SHP77 treated with DMSO at 0.1 percent for 48 hours (cell line): Measurements from ENCODE around the gene NXPH1.

Experiments
- DNase-seq: peaks from one replicate; lab custom pipeline; 2025; lab: John Stamatoyannopoulos, UW

The NXPH1 gene

GRCh38 chr7:8597565-8597964, 164.2 kb downstream of the NXPH1 start:
- DNase-seq = peak; percentile 42

DNA sequence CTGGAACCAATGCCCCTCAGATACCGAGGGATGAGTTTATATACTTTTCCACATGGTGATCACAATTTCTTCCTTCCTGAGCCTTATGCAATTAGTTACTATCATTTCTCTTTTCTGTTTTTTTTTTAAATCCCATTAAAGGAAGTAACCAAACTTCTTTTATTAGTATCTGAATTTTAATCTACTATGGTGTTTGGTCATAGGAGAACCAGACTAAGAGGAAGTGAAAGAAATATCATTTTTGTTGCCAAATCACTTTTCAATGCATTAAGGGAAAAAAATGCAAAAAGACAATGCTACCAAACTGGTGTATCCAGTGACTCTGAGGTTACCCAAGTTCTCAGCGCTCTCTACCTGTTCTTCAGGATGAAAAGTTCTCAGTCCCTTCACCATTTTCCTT, 167.7 kb downstream of the NXPH1 start:
- no peak for DNase-seq

GRCh38 chr7:8605221-8605620, 171.8 kb downstream of the NXPH1 start:
- DNase-seq = peak; percentile 54

GRCh38 chr7:8612584-8612983, 179.2 kb downstream of the NXPH1 start:
- no peak for DNase-seq

GRCh38 chr7:8613191-8613590, 179.8 kb downstream of the NXPH1 start:
- DNase-seq = no peak

DNA sequence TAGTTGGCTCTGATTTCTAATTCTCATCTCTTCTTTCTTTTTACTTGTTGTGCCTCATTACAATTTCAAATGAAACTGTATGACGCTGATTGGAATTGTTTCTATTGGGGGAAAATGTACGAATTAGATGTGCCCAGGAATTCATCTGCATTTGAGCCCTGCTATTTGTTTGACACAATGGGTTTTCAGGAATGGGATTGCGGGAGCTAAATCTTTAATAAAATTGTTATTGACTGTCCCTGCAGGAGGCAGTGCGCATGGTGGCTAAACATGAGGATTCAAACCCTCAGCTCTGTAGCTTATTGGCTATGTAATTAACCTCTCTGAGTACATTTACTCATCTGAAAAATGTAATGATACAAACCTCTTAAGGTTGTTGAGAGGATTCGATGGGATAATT, 181.6 kb downstream of the NXPH1 start:
- no peak for DNase-seq

DNA sequence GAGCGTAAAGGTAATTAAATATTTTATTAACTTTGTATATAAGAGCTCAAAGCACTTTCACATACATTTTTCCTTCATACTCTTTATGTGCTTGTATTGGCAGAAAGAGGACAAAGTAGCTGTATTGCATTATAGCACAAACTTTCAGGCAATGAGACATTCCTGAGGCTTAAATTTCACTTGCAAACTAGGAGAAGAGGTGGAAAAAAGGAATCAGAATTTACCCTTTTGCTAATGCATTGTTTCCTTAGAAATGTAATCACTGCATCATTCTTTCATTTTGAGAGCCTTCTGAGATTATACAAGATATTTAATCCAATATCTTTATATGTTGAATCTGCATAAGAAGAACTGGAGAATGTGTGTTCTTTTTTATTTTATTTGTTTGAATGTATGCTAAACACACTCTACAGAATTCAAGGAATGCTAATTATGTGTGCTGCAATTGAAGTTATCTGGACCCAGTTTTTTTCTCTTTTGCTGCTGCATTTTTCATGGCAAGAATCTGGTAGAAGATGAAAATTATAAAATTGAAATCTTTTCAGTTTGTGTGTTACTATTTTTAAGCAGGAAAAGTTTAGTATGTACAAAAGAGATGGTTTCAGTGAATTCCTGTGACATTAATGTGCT, 185.1 kb downstream of the NXPH1 start:
- DNase-seq = no peak

DNA sequence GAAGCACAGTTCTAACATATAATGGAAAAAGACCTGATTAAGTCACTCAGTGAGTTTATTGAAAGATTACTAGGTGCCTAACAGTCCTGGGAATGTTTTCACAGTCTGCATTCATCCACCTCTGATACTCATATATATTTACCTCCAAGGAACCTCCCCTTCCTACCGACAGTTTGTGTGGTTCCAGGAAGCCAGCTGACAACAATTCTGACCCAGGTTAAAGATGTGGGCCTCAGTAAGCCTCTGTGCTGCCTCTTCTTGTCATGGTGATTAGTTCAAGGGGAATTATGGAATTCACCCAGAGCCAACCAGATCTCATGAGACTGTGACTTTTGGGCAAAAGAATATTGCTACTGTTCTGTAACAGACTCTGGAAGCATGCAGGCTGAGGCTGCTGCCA, 186.8 kb downstream of the NXPH1 start:
- DNase-seq = no peak

GRCh38 chr7:8625612-8626011, 192.2 kb downstream of the NXPH1 start:
- no peak for DNase-seq

- DNase-seq = peak; percentile 25
Observed at GRCh38 chr7:8627325-8627724, 193.9 kb downstream of the NXPH1 start.

GRCh38 chr7:8628656-8629055, 195.2 kb downstream of the NXPH1 start:
- DNase-seq = no peak

GRCh38 chr7:8629504-8629903, 196.1 kb downstream of the NXPH1 start:
- DNase-seq = no peak

DNA sequence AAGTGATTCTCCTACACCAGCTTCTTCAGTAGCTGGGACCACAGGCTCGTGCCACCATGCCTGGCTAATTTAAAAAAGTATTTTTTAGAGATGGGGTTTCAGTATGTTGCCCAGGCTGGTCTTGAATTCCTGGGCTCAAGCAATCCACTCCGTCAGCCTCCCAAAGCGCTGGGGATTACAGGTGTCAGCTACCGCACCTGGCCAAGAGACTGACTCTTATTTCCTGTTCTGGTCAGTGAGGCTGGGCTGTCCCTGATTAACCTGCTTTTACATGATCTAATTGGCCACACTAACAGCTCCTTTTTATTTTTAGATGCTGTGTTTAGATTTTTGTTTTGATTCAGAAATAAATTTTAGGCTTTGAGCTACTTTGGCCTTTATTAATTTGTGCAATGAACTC, 203.9 kb downstream of the NXPH1 start:
- DNase-seq = peak; percentile 86

- peak; percentile 100 for DNase-seq
Observed at GRCh38 chr7:8638076-8638475, 204.7 kb downstream of the NXPH1 start.

DNA sequence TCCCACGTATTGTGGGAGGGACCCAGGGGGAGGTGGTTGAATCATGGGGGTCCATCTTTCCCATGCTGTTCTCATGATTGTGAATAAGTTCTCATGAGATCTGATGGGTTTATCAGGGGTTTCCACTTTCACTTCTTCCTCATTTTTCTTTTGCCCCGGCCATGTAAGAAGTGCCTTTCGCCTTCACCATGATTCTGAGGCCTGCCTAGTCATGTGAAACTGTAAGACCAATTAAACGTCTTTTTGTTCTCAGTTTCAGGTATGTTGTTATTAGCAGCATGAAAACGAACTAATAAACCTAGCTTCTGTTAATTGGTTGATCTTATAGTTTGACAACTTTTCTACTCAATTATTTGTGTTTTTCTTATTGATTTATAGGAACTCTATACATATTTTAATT, 206.3 kb downstream of the NXPH1 start:
- no peak for DNase-seq

- DNase-seq = no peak
Observed at GRCh38 chr7:8640671-8641070, 207.3 kb downstream of the NXPH1 start.

DNA sequence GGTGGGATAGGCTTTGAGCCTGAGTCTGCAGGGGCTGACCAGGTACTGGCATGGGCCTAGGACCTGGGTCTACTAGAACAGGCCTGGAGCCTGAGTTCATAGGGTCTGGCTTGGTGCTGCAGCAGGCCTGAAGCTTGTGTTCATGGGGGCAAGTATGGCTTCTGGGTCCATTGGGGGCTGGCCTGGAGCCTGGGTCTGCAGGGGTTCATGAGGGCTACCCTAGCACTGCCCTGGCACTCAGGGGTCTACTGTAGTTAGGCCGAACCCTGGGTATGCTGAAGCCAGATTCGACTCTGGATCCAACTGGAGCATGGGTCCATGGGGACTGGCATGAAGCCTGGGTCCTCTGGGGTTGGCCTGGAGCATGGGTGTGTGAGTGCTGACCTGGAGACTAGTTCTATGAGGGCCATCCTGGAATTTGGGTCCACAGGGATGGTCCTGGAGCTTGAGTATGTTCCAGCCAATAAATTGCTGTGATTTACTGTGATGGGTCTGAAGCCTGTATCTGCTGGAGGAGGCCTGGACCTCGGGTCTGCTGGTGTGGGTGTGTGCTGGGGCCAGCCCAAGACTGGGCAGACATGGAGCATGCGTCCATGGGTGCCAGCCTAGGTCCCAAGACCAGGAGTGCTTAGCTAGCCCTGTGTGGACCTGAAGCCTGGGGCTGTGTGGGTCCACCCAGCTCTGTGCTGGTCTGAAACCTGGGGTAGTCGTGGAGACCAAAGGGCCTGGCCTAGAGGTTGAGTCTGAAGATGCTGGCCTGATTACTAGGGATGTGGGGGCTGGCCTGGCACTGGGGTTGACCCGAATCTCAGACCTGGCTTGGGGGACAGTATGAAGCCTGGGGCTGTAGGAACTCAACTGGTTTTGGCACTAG, 235.5 kb downstream of the NXPH1 start:
- no peak for DNase-seq

GRCh38 chr7:8669501-8669851, 236.1 kb downstream of the NXPH1 start:
- DNase-seq = no peak

DNA sequence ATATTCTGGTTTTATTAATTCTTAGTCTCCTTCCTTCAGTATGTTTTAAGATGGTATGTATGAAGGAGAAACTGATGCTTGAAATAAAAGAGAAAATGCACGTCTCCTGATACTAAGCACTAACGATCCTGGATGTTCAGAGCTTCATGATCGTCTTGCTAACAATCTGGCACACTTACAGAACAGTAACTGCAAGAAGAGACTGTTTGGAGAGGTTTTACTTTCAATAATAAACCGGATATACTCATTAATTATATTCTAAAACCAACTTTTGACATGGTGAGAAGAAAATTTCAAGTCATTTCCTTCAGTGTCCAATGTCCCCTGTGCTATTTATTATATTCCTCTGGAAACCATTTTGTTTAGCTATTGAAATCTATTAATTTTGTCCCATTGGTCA, 251.0 kb downstream of the NXPH1 start:
- no peak for DNase-seq

GRCh38 chr7:8699875-8700624, 266.6 kb downstream of the NXPH1 start:
- no peak for DNase-seq

GRCh38 chr7:8702807-8703206, 269.4 kb downstream of the NXPH1 start:
- no peak for DNase-seq

DNA sequence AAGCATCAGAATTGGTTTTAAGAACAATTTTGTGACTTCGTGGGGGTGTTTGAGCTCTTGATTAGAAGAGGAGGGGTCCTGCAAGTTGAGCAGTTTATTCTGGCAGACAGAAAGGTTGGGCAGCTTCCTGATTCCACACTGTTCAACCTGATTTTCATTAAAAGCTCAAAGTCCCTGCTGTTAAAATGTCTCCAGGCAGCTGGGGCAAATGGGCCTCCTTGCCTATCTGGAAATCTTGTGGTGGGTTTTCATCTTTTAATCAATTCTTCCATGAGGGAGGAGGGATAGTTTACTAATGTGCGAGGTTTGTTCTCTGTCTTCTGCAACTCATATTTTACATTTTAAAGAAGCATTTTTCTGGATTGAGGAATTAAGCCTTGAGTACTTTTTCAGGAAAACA, 276.7 kb downstream of the NXPH1 start:
- DNase-seq = no peak

GRCh38 chr7:8714791-8715190, 281.4 kb downstream of the NXPH1 start:
- no peak for DNase-seq
